Adrenal gland (tissue), 5 donors: Measurements from ENCODE around the gene RPL36.

Experiments
- POLR2A ChIP-seq, 2 donors: fragments of 450-650 bp; IDR thresholded peaks; one replicate each; pipeline ENCODE4 v1.6.1; 2017; ENCODE audit warnings: antibody characterized with exemption in 2 of 2, mild to moderate bottlenecking in 2 of 2, moderate library complexity in 1 of 2
- TF ChIP-seq, protein P1 (sequence below), 6 experiments: fragments of 450-650 bp in 4 of 6; fragments of 200-600 bp in 2 of 6; sonication (generic) in 1 of 6; IDR thresholded peaks; 1 replicate in 5 of 6; 2 replicates in 1 of 6; pipeline versions ENCODE4 v1.5.1 to v1.8.0; 2016 to 2021; ENCODE audit warnings: antibody characterized with exemption in 6 of 6, mild to moderate bottlenecking in 2 of 6, moderate library complexity in 1 of 6
- donor health status: DM: no; HTN: no; CAD: no.

DNA sequence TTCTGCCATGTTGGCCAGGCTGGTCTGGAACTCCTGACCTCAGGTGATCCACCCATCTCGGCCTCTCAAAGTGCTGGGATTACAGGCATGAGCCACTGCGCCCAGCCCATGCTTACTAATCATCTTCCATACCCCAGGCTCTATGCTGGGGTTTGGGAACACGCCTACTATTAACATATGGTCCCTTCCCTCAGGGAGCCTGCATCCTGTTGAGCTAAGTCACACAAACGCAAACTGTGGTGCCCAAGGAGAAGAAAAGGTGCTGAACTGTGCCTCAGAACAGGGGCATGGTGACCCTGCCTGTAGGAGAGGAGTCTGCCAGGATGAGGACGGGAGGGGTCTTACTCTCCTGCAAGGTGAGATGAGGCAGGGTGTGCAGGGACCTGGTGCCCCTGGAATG, 15.4 kb upstream of the RPL36 start:
- TF ChIP-seq, protein P1, sequence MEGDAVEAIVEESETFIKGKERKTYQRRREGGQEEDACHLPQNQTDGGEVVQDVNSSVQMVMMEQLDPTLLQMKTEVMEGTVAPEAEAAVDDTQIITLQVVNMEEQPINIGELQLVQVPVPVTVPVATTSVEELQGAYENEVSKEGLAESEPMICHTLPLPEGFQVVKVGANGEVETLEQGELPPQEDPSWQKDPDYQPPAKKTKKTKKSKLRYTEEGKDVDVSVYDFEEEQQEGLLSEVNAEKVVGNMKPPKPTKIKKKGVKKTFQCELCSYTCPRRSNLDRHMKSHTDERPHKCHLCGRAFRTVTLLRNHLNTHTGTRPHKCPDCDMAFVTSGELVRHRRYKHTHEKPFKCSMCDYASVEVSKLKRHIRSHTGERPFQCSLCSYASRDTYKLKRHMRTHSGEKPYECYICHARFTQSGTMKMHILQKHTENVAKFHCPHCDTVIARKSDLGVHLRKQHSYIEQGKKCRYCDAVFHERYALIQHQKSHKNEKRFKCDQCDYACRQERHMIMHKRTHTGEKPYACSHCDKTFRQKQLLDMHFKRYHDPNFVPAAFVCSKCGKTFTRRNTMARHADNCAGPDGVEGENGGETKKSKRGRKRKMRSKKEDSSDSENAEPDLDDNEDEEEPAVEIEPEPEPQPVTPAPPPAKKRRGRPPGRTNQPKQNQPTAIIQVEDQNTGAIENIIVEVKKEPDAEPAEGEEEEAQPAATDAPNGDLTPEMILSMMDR (IDR thresholded peaks at IDR 0.05) = no peak
- no peak for TF ChIP-seq POLR2A (IDR thresholded peaks at IDR 0.05)
